ENCODE data around the gene MUC5AC.
A peak's percentile ranks its signal among the peaks of the same experiment; 100 is the strongest.

Gene MUC5AC

GRCh38 chr11:1157645-1158591 lies at the start of gene MUC5AC:
MUC5AC (plus strand) TSS chr11:1157953; CDS start chr11:1158000, 47 bp downstream.
- no peaks in the 10 kb centered on the region for H3K9me3 ChIP-seq (ENCODE audit: low read depth, low read length)
- no peak within 1 kb of the TSS for H3K9ac ChIP-seq (ENCODE audit: insufficient read length)
- no peak within 1 kb of the TSS for H3K4me3 ChIP-seq
- no peak for DNase-seq (ENCODE audit: low read depth, low spot score)
- no peaks in the 10 kb centered on the region for H3K36me3 ChIP-seq (ENCODE audit: insufficient read depth, low read length)
- TF ChIP-seq EZH2 (IDR thresholded peaks at IDR 0.05) (no peak), POLR2AphosphoS5 (IDR thresholded peaks at IDR 0.05; ENCODE audit: borderline replicate concordance, low read depth, low read length) (no peak), FOXP2 (optimal IDR thresholded peaks at IDR 0.05; ENCODE audit: control extremely low read depth, extremely low read length, insufficient read depth) (no peak)
- no peak within 1 kb of the TSS for H3K27ac ChIP-seq

GRCh38 chr11:1108246-1108900 lies 49.4 kb upstream of the MUC5AC start:
- no peaks in the 10 kb centered on the region for H3K9me3 ChIP-seq (ENCODE audit: low read depth, low read length)

GRCh38 chr11:1109101-1109917 lies 48.4 kb upstream of the MUC5AC start:
- Histone ChIP-seq H3K27ac (no peak overlapping the region), H3K9ac (ENCODE audit: insufficient read length) (no peak overlapping the region), H3K4me3 (no peak overlapping the region), H3K36me3 (ENCODE audit: insufficient read depth, low read length) (no peaks in the 10 kb centered on the region), H3K9me3 (ENCODE audit: low read depth, low read length) (no peaks in the 10 kb centered on the region)
- DNase-seq (ENCODE audit: low read depth, low spot score): no peak
- TF ChIP-seq POLR2AphosphoS5 (IDR thresholded peaks at IDR 0.05; ENCODE audit: borderline replicate concordance, low read depth, low read length) (no peak), FOXP2 (optimal IDR thresholded peaks at IDR 0.05; ENCODE audit: control extremely low read depth, extremely low read length, insufficient read depth) (no peak), EZH2 (IDR thresholded peaks at IDR 0.05) (no peak)

More at GRCh38 chr11:1108246-1108900, 49.4 kb upstream of the MUC5AC start:
- H3K9ac ChIP-seq (ENCODE audit: insufficient read length): no peak overlapping the region
- no peak for DNase-seq (ENCODE audit: low read depth, low spot score)
- no peak overlapping the region for H3K4me3 ChIP-seq
- TF ChIP-seq FOXP2 (optimal IDR thresholded peaks at IDR 0.05; ENCODE audit: control extremely low read depth, extremely low read length, insufficient read depth) (no peak), EZH2 (IDR thresholded peaks at IDR 0.05) (peak; percentile 29)
- no peaks in the 10 kb centered on the region for H3K36me3 ChIP-seq (ENCODE audit: insufficient read depth, low read length)
- H3K27ac ChIP-seq: no peak overlapping the region

- Histone ChIP-seq H3K36me3 (ENCODE audit: insufficient read depth, low read length) (no peaks in the 10 kb centered on the region), H3K9ac (ENCODE audit: insufficient read length) (no peak overlapping the region), H3K27ac (no peak overlapping the region), H3K9me3 (ENCODE audit: low read depth, low read length) (no peaks in the 10 kb centered on the region), H3K4me3 (no peak overlapping the region)
- TF ChIP-seq POLR2AphosphoS5 (IDR thresholded peaks at IDR 0.05; ENCODE audit: borderline replicate concordance, low read depth, low read length) (no peak), FOXP2 (optimal IDR thresholded peaks at IDR 0.05; ENCODE audit: control extremely low read depth, extremely low read length, insufficient read depth) (no peak), EZH2 (IDR thresholded peaks at IDR 0.05) (no peak)
- DNase-seq (ENCODE audit: low read depth, low spot score): no peak
Measured at GRCh38 chr11:1109918-1110705, 47.6 kb upstream of the MUC5AC start.

- Histone ChIP-seq H3K9me3 (ENCODE audit: low read depth, low read length) (no peaks in the 10 kb centered on the region), H3K36me3 (ENCODE audit: insufficient read depth, low read length) (no peaks in the 10 kb centered on the region), H3K4me3 (no peak overlapping the region), H3K9ac (ENCODE audit: insufficient read length) (no peak overlapping the region), H3K27ac (no peak overlapping the region)
- DNase-seq (ENCODE audit: low read depth, low spot score): no peak
- TF ChIP-seq FOXP2 (optimal IDR thresholded peaks at IDR 0.05; ENCODE audit: control extremely low read depth, extremely low read length, insufficient read depth) (no peak), POLR2AphosphoS5 (IDR thresholded peaks at IDR 0.05; ENCODE audit: borderline replicate concordance, low read depth, low read length) (no peak), EZH2 (IDR thresholded peaks at IDR 0.05) (no peak)
Measured at GRCh38 chr11:1111545-1112212, 46.1 kb upstream of the MUC5AC start.

GRCh38 chr11:1112351-1113191 lies 45.2 kb upstream of the MUC5AC start:
- no peak overlapping the region for H3K27ac ChIP-seq
- no peak for DNase-seq (ENCODE audit: low read depth, low spot score)
- no peak overlapping the region for H3K9ac ChIP-seq (ENCODE audit: insufficient read length)
- TF ChIP-seq FOXP2 (optimal IDR thresholded peaks at IDR 0.05; ENCODE audit: control extremely low read depth, extremely low read length, insufficient read depth) (no peak), EZH2 (IDR thresholded peaks at IDR 0.05) (no peak), POLR2AphosphoS5 (IDR thresholded peaks at IDR 0.05; ENCODE audit: borderline replicate concordance, low read depth, low read length) (no peak)
- H3K9me3 ChIP-seq (ENCODE audit: low read depth, low read length): no peaks in the 10 kb centered on the region
- no peaks in the 10 kb centered on the region for H3K36me3 ChIP-seq (ENCODE audit: insufficient read depth, low read length)
- H3K4me3 ChIP-seq: no peak overlapping the region

Data from SK-N-MC (cell line).